OCI-LY7 (cell line): Measurements from ENCODE around the gene ATXN7L2. TPM values are rescaled to one million over a fixed set of nuclear protein-coding genes. Genes with fewer than 3 reads are reported as not detected.

ENCODE experiments used
- BruUV-seq: library from RNA; stranded (reverse); fragments of 400-500 nt; replicated peaks from 2 replicates; lab custom pipeline; 2021; lab: Mats Ljungman, UMichigan
- CTCF ChIA-PET: fragments of 300-600 bp; sonication (Branson Sonifier 250); formaldehyde crosslinking; loops from one replicate; lab custom pipeline; 2022; ENCODE audit warnings: antibody characterized with exemption; ENCODE audit not compliant: unreplicated experiment; lab: Charles Lee
- POLR2A ChIA-PET: fragments of 300-600 bp; sonication (Branson Sonifier 250); formaldehyde crosslinking; loops from one replicate; lab custom pipeline; 2022; ENCODE audit warnings: antibody characterized with exemption; lab: Charles Lee
- DNase-seq: peaks from one replicate; pipeline ENCODE4 v3.0.0-alpha.2; 2015; ENCODE audit warnings: low spot score
- H2AFZ ChIP-seq: fragments of 200-600 bp; sonication (generic), shearing (Covaris generic); 2 replicates; pipeline ENCODE4 v1.6.1; 2014; ENCODE audit warnings: mild to moderate bottlenecking, antibody characterized with exemption, low read length, moderate library complexity
- H3K27ac ChIP-seq: fragments of 200-600 bp; sonication (generic); 2 replicates; pipeline ENCODE4 v1.5.1; 2014; ENCODE audit warnings: mixed run types, low read depth, mild to moderate bottlenecking, moderate library complexity, low read length, inconsistent platforms; ENCODE audit not compliant: poor library complexity, severe bottlenecking
- H3K36me3 ChIP-seq: fragments of 200-600 bp; sonication (generic); 2 replicates; pipeline ENCODE4 v1.6.1; 2014; ENCODE audit warnings: mild to moderate bottlenecking, antibody characterized with exemption, low read length, moderate library complexity, mixed read lengths; ENCODE audit not compliant: insufficient read depth
- H3K4me1 ChIP-seq: fragments of 200-600 bp; sonication (generic); 2 replicates; pipeline ENCODE4 v1.5.1; 2014; ENCODE audit warnings: mild to moderate bottlenecking, low read length; ENCODE audit not compliant: insufficient read depth, poor library complexity, severe bottlenecking
- H3K4me2 ChIP-seq: fragments of 200-600 bp; sonication (generic); 2 replicates; pipeline ENCODE4 v1.6.1; 2014; ENCODE audit warnings: mild to moderate bottlenecking, low read length
- H3K4me3 ChIP-seq: fragments of 200-600 bp; sonication (generic); 2 replicates; pipeline ENCODE4 v1.5.1; 2014; ENCODE audit warnings: mild to moderate bottlenecking, low read depth, low read length; ENCODE audit not compliant: poor library complexity, severe bottlenecking
- H3K79me2 ChIP-seq: fragments of 200-600 bp; sonication (generic); 2 replicates; pipeline ENCODE4 v1.6.1; 2016; ENCODE audit warnings: low read depth, mild to moderate bottlenecking, low read length, moderate library complexity, mixed read lengths; ENCODE audit not compliant: insufficient read depth
- H3K9me2 ChIP-seq: fragments of 200-600 bp; sonication (generic); 2 replicates; pipeline ENCODE4 v1.6.1; 2016; ENCODE audit warnings: mild to moderate bottlenecking, low read length, mixed read lengths; ENCODE audit not compliant: insufficient read depth
- H3K9me3 ChIP-seq: fragments of 200-600 bp; sonication (generic); 2 replicates; pipeline ENCODE4 v1.6.1; 2014; ENCODE audit warnings: mild to moderate bottlenecking, mixed run types, low read length, mixed read lengths
- H4K20me1 ChIP-seq: fragments of 200-600 bp; sonication (generic); 2 replicates; pipeline ENCODE4 v1.6.1; 2014; ENCODE audit warnings: mild to moderate bottlenecking, antibody characterized with exemption, low read length, moderate library complexity, mixed read lengths; ENCODE audit not compliant: insufficient read depth
- EZH2phosphoT487 ChIP-seq: fragments of 200-600 bp; sonication (generic); IDR thresholded peaks from 2 replicates; pipeline ENCODE4 v1.6.1; 2018; ENCODE audit warnings: low read depth, borderline replicate concordance, mild to moderate bottlenecking, mixed run types, antibody characterized with exemption, low read length, moderate library complexity, mixed read lengths
- intact Hi-C: fragments of 100-400 bp; cut with micrococcal nuclease; formaldehyde crosslinking; loops from one replicate; pipeline ENCODE4 v1.10.0; 2022; ENCODE audit not compliant: unreplicated experiment
- total RNA-seq, 2 experiments: library from RNA; depleted of rRNA in 1 of 2; stranded (reverse); fragments of >200 nt in 1 of 2; shearing (Covaris generic) in 1 of 2; gene quantifications; 2 replicates each; pipeline ENCODE4 v1.2.3, GENCODE V29; 2014 to 2022
- TF ChIP-seq, protein P1 (sequence below): fragments of 200-600 bp; sonication (generic); conservative IDR thresholded peaks from 2 replicates; pipeline ENCODE4 v1.5.1; 2014; ENCODE audit warnings: mild to moderate bottlenecking, antibody characterized with exemption, low read length, moderate library complexity, mixed read lengths

Gene ATXN7L2
- total RNA-seq, 2 experiments from 2014 or later: 6.5 to 8.2 TPM

- Histone ChIP-seq H3K4me3 (no peak overlapping the region), H4K20me1 (no peaks in the 10 kb centered on the region), H3K4me2 (no peak overlapping the region), H3K9me3 (no peaks in the 10 kb centered on the region), H3K9me2 (no peaks in the 10 kb centered on the region), H3K27ac (no peak overlapping the region), H2AFZ (no peak overlapping the region), H3K4me1 (peaks cover 14% of the 10 kb centered on the region), H3K79me2 (peaks cover 7% of the 10 kb centered on the region; the same call in 1 of the 2 replicates), H3K36me3 (peaks cover 33% of the 10 kb centered on the region; the same call in 1 of the 2 replicates)
- no TSS peak for BruUV-seq
- ChIA-PET POLR2A (interaction anchor here (1.0 to 1.5 kb wide), 3 partner anchors 10 to 36 kb away, joined by 3 to 4 read pairs (median 3); partner anchors contain the start of gene ATXN7L2), CTCF (interaction anchor here (0.9 kb wide), 1 partner anchor 37 kb away, joined by 3 read pairs; no protein-coding TSS in a partner anchor)
- intact Hi-C loops: no loop called here
- DNase-seq: no peak
- TF ChIP-seq, protein P1, sequence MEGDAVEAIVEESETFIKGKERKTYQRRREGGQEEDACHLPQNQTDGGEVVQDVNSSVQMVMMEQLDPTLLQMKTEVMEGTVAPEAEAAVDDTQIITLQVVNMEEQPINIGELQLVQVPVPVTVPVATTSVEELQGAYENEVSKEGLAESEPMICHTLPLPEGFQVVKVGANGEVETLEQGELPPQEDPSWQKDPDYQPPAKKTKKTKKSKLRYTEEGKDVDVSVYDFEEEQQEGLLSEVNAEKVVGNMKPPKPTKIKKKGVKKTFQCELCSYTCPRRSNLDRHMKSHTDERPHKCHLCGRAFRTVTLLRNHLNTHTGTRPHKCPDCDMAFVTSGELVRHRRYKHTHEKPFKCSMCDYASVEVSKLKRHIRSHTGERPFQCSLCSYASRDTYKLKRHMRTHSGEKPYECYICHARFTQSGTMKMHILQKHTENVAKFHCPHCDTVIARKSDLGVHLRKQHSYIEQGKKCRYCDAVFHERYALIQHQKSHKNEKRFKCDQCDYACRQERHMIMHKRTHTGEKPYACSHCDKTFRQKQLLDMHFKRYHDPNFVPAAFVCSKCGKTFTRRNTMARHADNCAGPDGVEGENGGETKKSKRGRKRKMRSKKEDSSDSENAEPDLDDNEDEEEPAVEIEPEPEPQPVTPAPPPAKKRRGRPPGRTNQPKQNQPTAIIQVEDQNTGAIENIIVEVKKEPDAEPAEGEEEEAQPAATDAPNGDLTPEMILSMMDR: no peak
- no peak for TF ChIP-seq EZH2phosphoT487
Observed at GRCh38 chr1:109495738-109496137, 12.0 kb downstream of the ATXN7L2 start.

- CTCF ChIA-PET: interaction anchor here (1.8 kb wide), 1 partner anchor 35 kb away, joined by 10 read pairs; no protein-coding TSS in a partner anchor
- Histone ChIP-seq H3K79me2 (peaks cover 7% of the 10 kb centered on the region; the same call in 1 of the 2 replicates), H4K20me1 (no peaks in the 10 kb centered on the region), H3K4me2 (no peak overlapping the region), H3K9me3 (no peaks in the 10 kb centered on the region), H3K27ac (no peak overlapping the region), H2AFZ (no peak overlapping the region), H3K4me1 (peaks cover 14% of the 10 kb centered on the region), H3K9me2 (no peaks in the 10 kb centered on the region), H3K36me3 (peaks cover 41% of the 10 kb centered on the region; the same call in 1 of the 2 replicates), H3K4me3 (no peak overlapping the region)
- DNase-seq: no peak
- TF ChIP-seq, protein P1: no peak
- no peak for TF ChIP-seq EZH2phosphoT487
- intact Hi-C loops: loop anchor here (1.0 kb wide), 1 partner anchor 35 kb away; no protein-coding TSS in a partner anchor
- POLR2A ChIA-PET: interaction anchor here (0.9 kb wide), 1 partner anchor 34 kb away, joined by 4 read pairs; no protein-coding TSS in a partner anchor
- no TSS peak for BruUV-seq
Observed at GRCh38 chr1:109497449-109498160, 13.9 kb downstream of the ATXN7L2 start.
